HUDEP-2 (cell line): ENCODE data around the gene SOX12.
"Not testable (repeated sequence)": the region's sequence is repeated elsewhere in the genome, so short reads cannot be mapped to it uniquely, and the experiment has no call there.

Experiments used
- DNase-seq, 76 experiments: peaks; one replicate each; lab custom pipeline; 2025; ENCODE audit not compliant: unreplicated experiment in 76 of 76; lab: John Stamatoyannopoulos, UW

Gene SOX12

GRCh38 chr20:358891-359555 is 33.7 kb downstream of the SOX12 start:
- no peak for DNase-seq

- DNase-seq, result no peak
Measured at GRCh38 chr20:361561-361960, 36.2 kb downstream of the SOX12 start.

GRCh38 chr20:362271-363254 is 37.2 kb downstream of the SOX12 start:
- peak in 66 of 76 experiments; percentile 19 to 83 (median 48) for DNase-seq

GRCh38 chr20:363319-364078 is 38.1 kb downstream of the SOX12 start:
- DNase-seq, result peak in 1 of 76 experiments; percentile 6

GRCh38 chr20:364905-365794 is 39.8 kb downstream of the SOX12 start:
- DNase-seq, result peak in 9 of 76 experiments; percentile 7 to 44 (median 19)

- DNase-seq, result no peak
Measured at GRCh38 chr20:366041-366718, 40.8 kb downstream of the SOX12 start.

- DNase-seq, result no peak
Measured at GRCh38 chr20:366719-367485, 41.5 kb downstream of the SOX12 start.

- DNase-seq, result no peak
Measured at GRCh38 chr20:367486-367887, 42.1 kb downstream of the SOX12 start.

- DNase-seq, result no peak
Measured at GRCh38 chr20:368915-369314, 43.6 kb downstream of the SOX12 start.

- no peak for DNase-seq
Measured at GRCh38 chr20:370151-370600, 44.8 kb downstream of the SOX12 start.

- DNase-seq, result no peak
Measured at GRCh38 chr20:370977-371754, 45.8 kb downstream of the SOX12 start.

GRCh38 chr20:371755-372542 is 46.6 kb downstream of the SOX12 start:
- peak in 27 of 76 experiments; percentile 4 to 53 (median 20) for DNase-seq

- not testable (repeated sequence) for DNase-seq
Measured at GRCh38 chr20:372543-373082, 47.3 kb downstream of the SOX12 start.

GRCh38 chr20:373171-373890 is 48.0 kb downstream of the SOX12 start:
- DNase-seq, result peak in 8 of 76 experiments; percentile 6 to 30 (median 18)

- peak in 9 of 76 experiments; percentile 16 to 60 (median 24) for DNase-seq
Measured at GRCh38 chr20:375265-375889, 50.0 kb downstream of the SOX12 start.

GRCh38 chr20:376089-376488 is 50.7 kb downstream of the SOX12 start:
- no peak for DNase-seq
